Muscle of leg (tissue), 11 donors: ENCODE results near the gene CCDC88B. TPM values are rescaled to one million over a fixed set of nuclear protein-coding genes. Genes with fewer than 3 reads are reported as not detected.
A peak's percentile ranks its signal among the peaks of the same experiment; 100 is the strongest.
"Not testable (repeated sequence)": the region's sequence is repeated elsewhere in the genome, so short reads cannot be mapped to it uniquely, and the experiment has no call there.

Source experiments
- DNase-seq: peaks from one replicate; pipeline ENCODE4 v3.0.0; 2013
- H3K27ac ChIP-seq: one replicate; pipeline ENCODE4 v1.5.1; 2013; ENCODE audit warnings: mild to moderate bottlenecking, low read length, control low read depth
- H3K27me3 ChIP-seq: one replicate; pipeline ENCODE4 v1.6.1; 2013; ENCODE audit warnings: low read length; ENCODE audit not compliant: control insufficient read depth, insufficient read depth
- H3K36me3 ChIP-seq: one replicate; pipeline ENCODE4 v1.6.1; 2013; ENCODE audit warnings: low read length; ENCODE audit not compliant: control insufficient read depth, insufficient read depth
- H3K4me1 ChIP-seq: one replicate; pipeline ENCODE4 v1.6.1; 2013; ENCODE audit warnings: low read length; ENCODE audit not compliant: control insufficient read depth, insufficient read depth
- H3K4me3 ChIP-seq: one replicate; pipeline ENCODE4 v1.5.1; 2013; ENCODE audit warnings: low read length, control low read depth
- H3K9me3 ChIP-seq: replicated peaks from 2 replicates; pipeline ENCODE4 v1.6.1; 2013; ENCODE audit warnings: low read depth, low read length; ENCODE audit not compliant: control insufficient read depth
- WGBS: methylation state at CpG from one replicate; pipeline ENCODE4 v1.1.5; 2013; ENCODE audit warnings: missing lambda C conversion rate; ENCODE audit not compliant: insufficient coverage; 5-methylcytosine and 5-hydroxymethylcytosine counted together
- polyA plus RNA-seq, 8 donors: library from polyadenylated mRNA; unstranded; fragments of 120-200 nt; gene quantifications; one replicate each; pipeline versions ENCODE4 v1.2.1 to v1.2.3, GENCODE V29; 2013; ENCODE audit warnings: inconsistent platforms in 1 of 8, low replicate concordance in 1 of 8; ENCODE audit not compliant: insufficient read length in 8 of 8, insufficient read depth in 1 of 8
- total RNA-seq: library from RNA; stranded (reverse); fragments of 120-200 nt; gene quantifications from one replicate; pipeline ENCODE4 v1.2.4, GENCODE V29; 2013

Gene CCDC88B
- total and polyA plus RNA-seq, 9 donors: 2.8 to 5.6 (median 4.4) TPM

DNA sequence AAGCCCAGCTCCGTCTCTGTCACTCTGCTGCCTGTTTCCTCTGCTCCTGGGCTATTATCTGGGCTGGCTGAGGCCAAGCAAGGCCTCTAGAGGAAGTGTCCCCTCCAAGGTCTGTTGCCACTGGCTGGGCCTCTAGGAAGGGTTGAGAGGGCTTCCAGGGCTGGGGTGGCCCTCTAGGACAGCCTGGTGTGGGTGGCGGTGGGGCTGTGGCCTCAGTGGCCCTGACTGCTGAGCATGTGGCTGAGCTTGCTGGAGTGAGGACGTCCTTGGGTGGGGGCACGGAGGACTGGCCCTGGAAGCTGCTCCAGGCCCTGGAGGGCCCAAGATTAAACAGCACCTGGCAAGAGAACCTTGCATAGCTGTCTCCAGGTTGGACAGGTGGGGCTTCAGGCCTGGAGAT is 16.0 kb upstream of the CCDC88B start:
- H3K36me3 ChIP-seq: peaks cover 29% of the 10 kb centered on the region
- H3K27ac ChIP-seq, H3K4me3 ChIP-seq, H3K9me3 ChIP-seq, H3K4me1 ChIP-seq, DNase-seq, H3K27me3 ChIP-seq: not testable (repeated sequence)
- 74% methylated on average over 3 of the region's 4 CpGs for WGBS

- 67% methylated on average over 2 of the region's 11 CpGs for WGBS
Observed at GRCh38 chr11:64324692-64325469, 15.1 kb upstream of the CCDC88B start.

GRCh38 chr11:64327375-64327774 is 12.6 kb upstream of the CCDC88B start:
- WGBS: no CpG with 5 or more reads among the region's 2 CpGs
- Histone ChIP-seq H3K4me3 (no peak overlapping the region), H3K27me3 (peaks cover 4% of the 10 kb centered on the region), H3K4me1 (peaks cover 3% of the 10 kb centered on the region), H3K9me3 (peaks cover 3% of the 10 kb centered on the region), H3K36me3 (peaks cover 6% of the 10 kb centered on the region), H3K27ac (no peak overlapping the region)
- no peak for DNase-seq

More at GRCh38 chr11:64324692-64325469, 15.1 kb upstream of the CCDC88B start:
- DNase-seq: no peak
- no peaks in the 10 kb centered on the region for H3K4me1 ChIP-seq
- no peak overlapping the region for H3K27ac ChIP-seq
- H3K36me3 ChIP-seq: peaks cover 24% of the 10 kb centered on the region
- H3K27me3 ChIP-seq: peaks cover 4% of the 10 kb centered on the region
- no peak overlapping the region for H3K4me3 ChIP-seq
- peaks cover 3% of the 10 kb centered on the region for H3K9me3 ChIP-seq

DNA sequence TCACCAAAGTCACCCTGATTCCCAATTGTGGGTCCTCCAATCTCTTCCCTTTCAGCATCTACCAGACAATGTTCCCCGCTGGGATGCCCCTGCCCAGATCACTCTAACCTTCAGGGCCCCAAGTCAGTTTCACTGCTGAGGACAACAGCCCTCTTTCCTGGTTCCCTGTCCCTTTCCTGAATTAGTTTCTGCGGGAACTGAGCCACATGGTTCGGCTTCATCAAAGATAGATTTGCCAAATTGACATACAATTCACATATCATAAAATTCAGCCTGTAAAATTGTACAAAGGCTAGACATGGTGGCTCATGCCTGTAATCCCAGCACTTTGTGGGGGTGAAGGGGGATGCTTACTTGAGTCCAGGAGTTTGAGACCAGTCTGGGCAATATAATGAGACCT is 12.0 kb upstream of the CCDC88B start:
- H3K36me3 ChIP-seq: peaks cover 6% of the 10 kb centered on the region
- H3K4me3 ChIP-seq: no peak overlapping the region
- H3K27ac ChIP-seq: no peak overlapping the region
- peaks cover 3% of the 10 kb centered on the region for H3K9me3 ChIP-seq
- no peak for DNase-seq
- 70% methylated on average over 1 of the region's 3 CpGs for WGBS
- H3K4me1 ChIP-seq: peaks cover 3% of the 10 kb centered on the region
- peaks cover 4% of the 10 kb centered on the region for H3K27me3 ChIP-seq

DNA sequence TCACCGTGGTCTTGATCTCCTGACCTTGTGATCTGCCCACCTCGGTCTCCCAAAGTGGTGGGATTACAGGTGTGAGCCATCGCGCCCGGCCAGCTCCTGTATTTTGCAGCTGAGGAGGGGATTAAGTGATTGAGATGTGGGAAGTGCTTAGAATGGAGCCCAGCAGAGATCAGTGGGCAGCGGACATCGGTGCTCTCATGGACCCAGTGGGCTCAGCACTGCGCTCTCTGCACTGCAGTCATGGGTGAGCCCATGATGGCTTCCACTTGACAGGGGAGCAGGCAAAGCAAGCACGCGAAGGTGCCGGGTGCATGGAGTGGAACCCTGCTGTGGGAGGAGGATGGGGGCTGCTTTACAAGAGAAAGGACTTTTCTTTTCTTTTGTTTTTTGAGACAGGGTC is 9.1 kb upstream of the CCDC88B start:
- DNase-seq: no peak
- Histone ChIP-seq H3K36me3 (no peaks in the 10 kb centered on the region), H3K4me3 (no peak overlapping the region), H3K27me3 (peaks cover 4% of the 10 kb centered on the region), H3K27ac (no peak overlapping the region), H3K4me1 (peaks cover 3% of the 10 kb centered on the region), H3K9me3 (peaks cover 3% of the 10 kb centered on the region)
- 91% methylated on average over 7 of the region's 11 CpGs for WGBS

DNA sequence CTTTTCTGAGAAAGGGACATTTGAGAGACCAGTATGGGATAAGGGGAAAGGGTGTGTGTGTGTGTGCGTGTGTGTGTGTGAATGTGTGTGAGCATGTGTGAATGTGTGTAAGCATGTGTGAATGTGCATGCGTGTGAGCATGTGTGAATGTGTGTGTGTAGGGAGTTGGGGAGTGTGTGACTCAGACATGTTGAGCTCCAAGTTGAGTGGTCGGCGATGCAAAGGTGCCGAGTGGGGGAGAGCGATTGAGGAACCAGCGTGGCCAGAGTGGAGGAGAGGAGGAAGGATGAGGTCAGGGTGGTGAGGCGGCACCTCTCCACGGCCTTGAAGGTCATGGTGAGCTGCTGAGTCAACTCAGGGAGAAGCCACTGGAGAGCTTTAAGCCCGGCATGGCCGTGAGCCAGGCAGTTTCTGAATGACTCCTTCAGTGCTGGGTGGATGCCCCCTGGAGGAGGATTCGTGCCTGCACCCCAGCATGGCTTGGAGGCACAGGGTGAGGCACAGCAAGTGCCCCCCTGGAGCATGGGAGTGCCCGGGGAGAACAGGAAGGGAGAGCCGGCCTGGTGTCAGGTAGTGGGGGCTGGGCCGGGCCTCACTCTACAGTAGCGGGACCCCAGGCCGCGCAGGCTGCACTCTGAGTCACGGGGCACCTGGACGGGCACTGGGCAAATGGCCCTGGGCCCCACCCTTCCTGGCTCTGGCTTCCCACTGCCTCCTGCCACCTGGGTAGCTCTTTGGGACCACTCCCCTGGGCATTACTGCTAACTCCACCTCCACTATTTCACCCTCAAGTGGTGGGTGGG is 8.2 kb upstream of the CCDC88B start:
- peak; percentile 61 for DNase-seq
- no peak overlapping the region for H3K27ac ChIP-seq
- no peaks in the 10 kb centered on the region for H3K36me3 ChIP-seq
- H3K27me3 ChIP-seq: peaks cover 4% of the 10 kb centered on the region
- peaks cover 3% of the 10 kb centered on the region for H3K4me1 ChIP-seq
- peaks cover 3% of the 10 kb centered on the region for H3K9me3 ChIP-seq
- H3K4me3 ChIP-seq: no peak overlapping the region
- 53% methylated on average over 19 of the region's 20 CpGs for WGBS

GRCh38 chr11:64333556-64333955 is 6.4 kb upstream of the CCDC88B start:
- WGBS: 100% methylated on average over 6 of the region's 8 CpGs
- no peak for DNase-seq

DNA sequence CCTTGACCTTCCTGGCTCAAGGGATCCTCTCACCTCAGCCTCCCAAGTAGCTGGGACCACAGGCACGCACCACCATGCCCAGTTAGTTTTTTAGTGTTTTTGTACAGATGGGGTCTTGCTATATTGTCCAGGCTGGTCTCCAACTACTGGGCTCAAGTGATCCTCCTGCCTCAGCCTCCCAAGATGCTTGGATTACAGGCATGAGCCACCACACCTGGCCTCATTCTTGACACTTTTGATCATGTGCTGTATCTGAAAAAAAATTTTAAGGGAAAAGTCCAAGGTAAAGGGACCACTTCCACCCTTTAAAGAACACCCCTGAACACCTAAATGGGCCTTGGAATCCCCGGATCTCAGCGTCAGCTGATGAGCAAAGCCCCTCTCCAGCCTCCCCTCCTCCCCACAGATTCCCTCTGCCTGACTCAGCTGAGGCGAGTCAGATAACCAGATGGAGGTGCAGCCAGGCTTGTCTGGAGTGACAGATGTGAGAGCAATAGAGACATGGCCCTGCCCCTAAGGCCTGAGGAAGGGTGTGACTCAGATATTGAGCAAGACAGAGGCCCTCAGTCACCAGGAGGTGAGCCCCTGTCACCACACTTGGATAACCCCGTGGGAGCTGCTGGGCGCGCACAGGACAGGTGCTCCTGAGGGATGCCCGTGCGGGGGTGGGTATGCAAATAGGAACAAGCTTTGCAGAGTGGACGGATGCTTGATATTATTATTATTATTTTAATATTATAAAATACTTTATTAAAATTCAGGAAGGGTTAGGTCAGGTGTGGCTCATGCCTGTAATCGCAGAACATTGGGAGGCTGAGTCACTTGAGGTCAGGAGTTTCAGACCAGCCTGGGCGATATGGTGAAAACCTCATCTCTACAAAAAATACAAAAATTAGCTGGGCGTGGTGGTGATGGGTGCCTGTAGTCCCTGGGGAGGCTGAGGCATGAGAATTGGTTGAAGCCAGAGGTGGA is 5.0 kb upstream of the CCDC88B start:
- Histone ChIP-seq H3K4me3 (no peak overlapping the region), H3K27ac (no peak overlapping the region), H3K36me3 (no peaks in the 10 kb centered on the region), H3K27me3 (no peaks in the 10 kb centered on the region), H3K4me1 (peaks cover 3% of the 10 kb centered on the region), H3K9me3 (no peaks in the 10 kb centered on the region)
- no peak for DNase-seq
- WGBS: no CpG with 5 or more reads among the region's 13 CpGs

More at GRCh38 chr11:64333556-64333955, 6.4 kb upstream of the CCDC88B start:
- H3K27ac ChIP-seq: no peak overlapping the region
- no peaks in the 10 kb centered on the region for H3K9me3 ChIP-seq
- H3K4me1 ChIP-seq: peaks cover 3% of the 10 kb centered on the region
- H3K4me3 ChIP-seq: no peak overlapping the region
- H3K27me3 ChIP-seq: peaks cover 4% of the 10 kb centered on the region
- no peaks in the 10 kb centered on the region for H3K36me3 ChIP-seq

- H3K4me1 ChIP-seq: peaks cover 17% of the 10 kb centered on the region
- H3K36me3 ChIP-seq: no peaks in the 10 kb centered on the region
- H3K27ac ChIP-seq: no peak overlapping the region
- no peak for DNase-seq
- peaks cover 10% of the 10 kb centered on the region for H3K27me3 ChIP-seq
- 68% methylated on average over 3 of the region's 8 CpGs for WGBS
- H3K9me3 ChIP-seq: no peaks in the 10 kb centered on the region
- no peak overlapping the region for H3K4me3 ChIP-seq
Observed at GRCh38 chr11:64337538-64338249, 2.3 kb upstream of the CCDC88B start.
